ENCODE measurements around the gene GADD45B.

Gene GADD45B

DNA sequence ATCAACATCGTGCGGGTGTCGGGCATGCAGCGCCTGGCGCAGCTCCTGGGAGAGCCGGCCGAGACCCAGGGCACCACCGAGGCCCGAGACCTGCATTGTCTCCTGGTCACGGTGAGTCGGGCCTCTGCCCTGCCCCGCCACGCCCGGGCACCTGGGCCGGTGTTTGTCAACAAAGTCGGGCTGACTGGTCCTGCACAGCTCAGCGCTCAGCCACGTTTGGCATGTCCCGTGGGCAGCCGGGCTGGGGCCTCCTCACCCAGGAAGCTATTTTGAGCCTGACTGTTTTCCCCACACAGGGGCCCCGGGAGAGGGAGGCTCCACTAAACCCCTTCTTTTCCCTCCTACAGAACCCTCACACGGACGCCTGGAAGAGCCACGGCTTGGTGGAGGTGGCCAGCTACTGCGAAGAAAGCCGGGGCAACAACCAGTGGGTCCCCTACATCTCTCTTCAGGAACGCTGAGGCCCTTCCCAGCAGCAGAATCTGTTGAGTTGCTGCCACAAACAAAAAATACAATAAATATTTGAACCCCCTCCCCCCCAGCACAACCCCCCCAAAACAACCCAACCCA lies 1.3 kb downstream of the GADD45B start:
- Histone ChIP-seq H3K4me3 (ENCODE audit: low read length) (peak overlapping the region; percentile 99), H3F3A (ENCODE audit: control insufficient read depth, insufficient read depth) (peaks cover 24% of the 10 kb centered on the region)

DNA sequence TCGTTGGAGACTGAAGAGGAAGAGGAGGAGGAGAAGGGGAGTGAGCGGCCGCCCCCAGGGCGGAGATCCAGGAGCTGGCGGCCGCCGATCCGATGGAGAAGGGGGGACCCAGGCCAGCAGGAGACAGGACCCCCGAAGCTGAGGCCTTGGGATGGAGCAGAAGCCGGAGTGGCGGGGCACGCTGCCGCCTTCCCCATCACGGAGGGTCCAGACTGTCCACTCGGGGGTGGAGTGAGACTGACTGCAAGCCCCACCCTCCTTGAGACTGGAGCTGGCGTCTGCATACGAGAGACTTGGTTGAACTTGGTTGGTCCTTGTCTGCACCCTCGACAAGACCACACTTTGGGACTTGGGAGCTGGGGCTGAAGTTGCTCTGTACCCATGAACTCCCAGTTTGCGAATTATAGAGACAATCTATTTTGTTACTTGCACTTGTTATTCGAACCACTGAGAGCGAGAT lies 1.8 kb downstream of the GADD45B start:
- TF ChIP-seq, protein P1, sequence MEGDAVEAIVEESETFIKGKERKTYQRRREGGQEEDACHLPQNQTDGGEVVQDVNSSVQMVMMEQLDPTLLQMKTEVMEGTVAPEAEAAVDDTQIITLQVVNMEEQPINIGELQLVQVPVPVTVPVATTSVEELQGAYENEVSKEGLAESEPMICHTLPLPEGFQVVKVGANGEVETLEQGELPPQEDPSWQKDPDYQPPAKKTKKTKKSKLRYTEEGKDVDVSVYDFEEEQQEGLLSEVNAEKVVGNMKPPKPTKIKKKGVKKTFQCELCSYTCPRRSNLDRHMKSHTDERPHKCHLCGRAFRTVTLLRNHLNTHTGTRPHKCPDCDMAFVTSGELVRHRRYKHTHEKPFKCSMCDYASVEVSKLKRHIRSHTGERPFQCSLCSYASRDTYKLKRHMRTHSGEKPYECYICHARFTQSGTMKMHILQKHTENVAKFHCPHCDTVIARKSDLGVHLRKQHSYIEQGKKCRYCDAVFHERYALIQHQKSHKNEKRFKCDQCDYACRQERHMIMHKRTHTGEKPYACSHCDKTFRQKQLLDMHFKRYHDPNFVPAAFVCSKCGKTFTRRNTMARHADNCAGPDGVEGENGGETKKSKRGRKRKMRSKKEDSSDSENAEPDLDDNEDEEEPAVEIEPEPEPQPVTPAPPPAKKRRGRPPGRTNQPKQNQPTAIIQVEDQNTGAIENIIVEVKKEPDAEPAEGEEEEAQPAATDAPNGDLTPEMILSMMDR (IDR thresholded peaks at IDR 0.05; ENCODE audit: low read depth, low read length, poor library complexity, severe bottlenecking) = no peak
- TF ChIP-seq EZH2phosphoT487 (IDR thresholded peaks at IDR 0.05; ENCODE audit: borderline replicate concordance, low read length) = no peak

More for the DNA sequence above, 1.3 kb downstream of the GADD45B start:
- peak overlapping the region; percentile 92 for H3K4me2 ChIP-seq (ENCODE audit: low read length)
- no peak for TF ChIP-seq EZH2phosphoT487 (IDR thresholded peaks at IDR 0.05; ENCODE audit: borderline replicate concordance, low read length)
- TF ChIP-seq, protein P1 (IDR thresholded peaks at IDR 0.05; ENCODE audit: low read depth, low read length, poor library complexity, severe bottlenecking) = no peak
- no peaks in the 10 kb centered on the region for H3K27me3 ChIP-seq (ENCODE audit: control insufficient read depth, low read length)
- H3K9me3 ChIP-seq (ENCODE audit: control insufficient read depth, insufficient read depth, low read length) = no peaks in the 10 kb centered on the region
- H3K4me1 ChIP-seq (ENCODE audit: control insufficient read depth, low read length) = peaks cover 39% of the 10 kb centered on the region
- no peaks in the 10 kb centered on the region for H3K9me2 ChIP-seq (replicated peaks; ENCODE audit: control insufficient read depth, low read length)
- peaks cover 30% of the 10 kb centered on the region for H3K36me3 ChIP-seq (ENCODE audit: control insufficient read depth, low read length)
- H3K27ac ChIP-seq (ENCODE audit: low read depth, low read length) = peak overlapping the region; percentile 93
- H3K79me2 ChIP-seq (ENCODE audit: control insufficient read depth, low read length) = peaks cover 40% of the 10 kb centered on the region
- peaks cover 10% of the 10 kb centered on the region; the same call in 1 of the 2 replicates for H4K20me1 ChIP-seq (ENCODE audit: control insufficient read depth, insufficient read depth, low read depth, low read length)

DNA sequence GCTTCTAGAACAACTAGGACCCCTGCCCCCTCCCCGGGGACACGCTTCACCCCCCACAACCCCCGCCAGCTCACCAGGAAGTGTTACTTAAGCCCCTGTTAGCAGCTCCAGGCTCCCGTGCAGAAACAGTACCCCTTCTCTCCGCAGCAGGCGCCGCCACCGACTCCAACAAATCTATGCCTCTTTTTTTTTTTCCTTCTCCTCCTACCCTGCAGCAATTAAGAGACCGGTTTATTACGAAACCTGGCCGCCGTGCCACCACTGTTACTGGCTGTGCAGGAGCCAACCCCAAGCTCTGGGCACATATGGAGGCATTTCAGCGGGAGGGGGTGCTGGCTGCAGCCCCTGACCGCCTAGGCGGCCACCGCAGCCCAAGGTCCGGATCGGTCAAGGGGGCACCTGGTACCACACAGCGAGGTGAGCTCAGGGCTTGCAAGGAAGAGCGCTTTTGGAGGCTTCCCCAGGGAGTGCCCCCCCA lies 2.4 kb downstream of the GADD45B start:
- Histone ChIP-seq H3K79me2 (ENCODE audit: control insufficient read depth, low read length) (peaks cover 40% of the 10 kb centered on the region), H3K4me2 (ENCODE audit: low read length) (peak overlapping the region; percentile 92), H4K20me1 (ENCODE audit: control insufficient read depth, insufficient read depth, low read depth, low read length) (peaks cover 10% of the 10 kb centered on the region; the same call in 1 of the 2 replicates), H3K4me1 (ENCODE audit: control insufficient read depth, low read length) (peaks cover 39% of the 10 kb centered on the region), H3K9me2 (replicated peaks; ENCODE audit: control insufficient read depth, low read length) (no peaks in the 10 kb centered on the region), H3K36me3 (ENCODE audit: control insufficient read depth, low read length) (peaks cover 30% of the 10 kb centered on the region), H3F3A (ENCODE audit: control insufficient read depth, insufficient read depth) (peaks cover 24% of the 10 kb centered on the region), H3K27me3 (ENCODE audit: control insufficient read depth, low read length) (no peaks in the 10 kb centered on the region), H3K27ac (ENCODE audit: low read depth, low read length) (peak overlapping the region; percentile 93), H3K9me3 (ENCODE audit: control insufficient read depth, insufficient read depth, low read length) (peaks cover 9% of the 10 kb centered on the region), H3K4me3 (ENCODE audit: low read length) (peak overlapping the region; percentile 99)
- no peak for TF ChIP-seq EZH2phosphoT487 (IDR thresholded peaks at IDR 0.05; ENCODE audit: borderline replicate concordance, low read length)
- TF ChIP-seq, protein P1 (IDR thresholded peaks at IDR 0.05; ENCODE audit: low read depth, low read length, poor library complexity, severe bottlenecking) = peak; percentile 51

More for the DNA sequence above, 1.8 kb downstream of the GADD45B start:
- Histone ChIP-seq H3K79me2 (ENCODE audit: control insufficient read depth, low read length) (peaks cover 40% of the 10 kb centered on the region), H3K4me2 (ENCODE audit: low read length) (peak overlapping the region; percentile 92), H3K9me3 (ENCODE audit: control insufficient read depth, insufficient read depth, low read length) (peaks cover 4% of the 10 kb centered on the region; the same call in 1 of the 2 replicates), H3F3A (ENCODE audit: control insufficient read depth, insufficient read depth) (peaks cover 24% of the 10 kb centered on the region), H4K20me1 (ENCODE audit: control insufficient read depth, insufficient read depth, low read depth, low read length) (peaks cover 10% of the 10 kb centered on the region; the same call in 1 of the 2 replicates), H3K27me3 (ENCODE audit: control insufficient read depth, low read length) (no peaks in the 10 kb centered on the region), H3K4me3 (ENCODE audit: low read length) (peak overlapping the region; percentile 99), H3K9me2 (replicated peaks; ENCODE audit: control insufficient read depth, low read length) (no peaks in the 10 kb centered on the region), H3K36me3 (ENCODE audit: control insufficient read depth, low read length) (peaks cover 30% of the 10 kb centered on the region), H3K27ac (ENCODE audit: low read depth, low read length) (peak overlapping the region; percentile 93), H3K4me1 (ENCODE audit: control insufficient read depth, low read length) (peaks cover 39% of the 10 kb centered on the region)
